K562 (cell line): ENCODE measurements around the gene ATF7IP. TPM values are rescaled to one million over a fixed set of nuclear protein-coding genes. Genes with fewer than 3 reads are reported as not detected.

Experiments used
- ETV1 ChIP-seq: fragments of 450-650 bp; conservative IDR thresholded peaks from 2 replicates; pipeline ENCODE4 v1.6.1; 2016; ENCODE audit warnings: missing genetic modification characterization, control low read depth, low read depth, missing compliant biosample characterization
- MEIS2 ChIP-seq: fragments of 450-650 bp; IDR thresholded peaks from 2 replicates; pipeline ENCODE4 v1.6.1; 2014; ENCODE audit warnings: mild to moderate bottlenecking; ENCODE audit not compliant: partially characterized antibody
- NFIC ChIP-seq: fragments of 450-650 bp; IDR thresholded peaks from 2 replicates; pipeline ENCODE4 v1.6.1; 2017; ENCODE audit warnings: mild to moderate bottlenecking, inconsistent platforms
- PTRF ChIP-seq: fragments of 450-650 bp; IDR thresholded peaks from 2 replicates; pipeline ENCODE4 v1.6.1; 2016; ENCODE audit warnings: mild to moderate bottlenecking, missing genetic modification characterization, missing compliant biosample characterization
- RAD21 ChIP-seq, 2 experiments: fragments of 250-450 bp in 1 of 2; fragments of 450-650 bp in 1 of 2; sonication (Bioruptor Pico) in 1 of 2; formaldehyde crosslinking in 1 of 2; IDR thresholded peaks in 1 of 2; conservative IDR thresholded peaks in 1 of 2; 2 replicates each; pipeline versions ENCODE4 v1.4.0 to v1.8.0; 2020 to 2022; ENCODE audit warnings: mild to moderate bottlenecking in 2 of 2, moderate library complexity in 1 of 2
- RCOR1 ChIP-seq, 2 experiments: IDR thresholded peaks; 2 replicates each; pipeline ENCODE4 v1.6.1; 2012; ENCODE audit warnings: low read depth in 2 of 2, low read length in 2 of 2, borderline replicate concordance in 1 of 2, improper control_type of control experiment in 1 of 2
- TAF1 ChIP-seq: IDR thresholded peaks from 2 replicates; pipeline ENCODE4 v1.6.1; 2011; ENCODE audit warnings: mild to moderate bottlenecking, low read length, moderate library complexity; ENCODE audit not compliant: insufficient read depth, control insufficient read depth, severe bottlenecking; ENCODE audit errors: extremely low read depth
- TGIF2 ChIP-seq: sonication (generic); formaldehyde crosslinking; IDR thresholded peaks from 2 replicates; pipeline ENCODE4 v1.8.1; 2022; ENCODE audit warnings: mild to moderate bottlenecking, missing genetic modification reagents, moderate library complexity
- ZNF644 ChIP-seq: fragments of 200-800 bp; sonication (Bioruptor generic); IDR thresholded peaks from 2 replicates; pipeline ENCODE4 v1.6.1; 2016; ENCODE audit warnings: low read depth, missing genetic modification characterization, missing compliant biosample characterization
- polyA plus RNA-seq, 8 experiments: library from polyadenylated mRNA; depleted of rRNA in 4 of 8; stranded (reverse) in 5 of 8; unstranded in 3 of 8; fragments of >200 nt; fragmentation: Nextera tagmentation in 2 of 8; fragmentation: Illumina TruSeq in 1 of 8; extraction: Ambion mirVana in 2 of 8; extraction: Trizol in 1 of 8; gene quantifications; 2 replicates each; pipeline versions ENCODE4 v1.2.1 to v1.2.3, GENCODE V29; 2011 to 2014; ENCODE audit warnings: inconsistent platforms in 1 of 8, missing spikeins in 1 of 8
- total RNA-seq, 7 experiments: library from RNA; depleted of rRNA in 6 of 7; stranded (reverse); fragments of >200 nt in 6 of 7; fragmentation: Illumina TruSeq in 2 of 7; extraction: Trizol in 2 of 7; gene quantifications; 2 replicates each; pipeline versions ENCODE4 v1.2.1 to v1.2.3, GENCODE V29; 2011 to 2021; ENCODE audit warnings: low replicate concordance in 1 of 7
- TF ChIP-seq, protein P1 (sequence below): fragments of 450-650 bp; IDR thresholded peaks from 2 replicates; pipeline ENCODE4 v1.6.1; 2018; ENCODE audit warnings: mild to moderate bottlenecking, low read depth; ENCODE audit not compliant: partially characterized antibody
- TF ChIP-seq, protein P2 (sequence below), 2 experiments: fragments of 450-650 bp in 1 of 2; sonication (generic) in 1 of 2; formaldehyde crosslinking in 1 of 2; IDR thresholded peaks; 2 replicates each; pipeline versions ENCODE4 v1.7.1 to v1.9.0; 2016 to 2022; ENCODE audit warnings: inconsistent platforms in 1 of 2, mild to moderate bottlenecking in 1 of 2, missing genetic modification reagents in 1 of 2
- TF ChIP-seq, protein P3 (sequence below): fragments of 250-450 bp; sonication (Bioruptor Pico); IDR thresholded peaks from 2 replicates; pipeline ENCODE4 v1.4.0; 2020; ENCODE audit warnings: mild to moderate bottlenecking, moderate library complexity

ATF7IP gene
- total and polyA plus RNA-seq, 9 of the 15 experiments (the other 6 are each of a cell fraction or from before 2014, with no cell fraction given): 2.8 to 27.1 (median 11.0) TPM

- no peak for TF ChIP-seq TGIF2
- peak; percentile 72 for TF ChIP-seq MEIS2
- no peak for TF ChIP-seq ZNF644 (tag)
- TF ChIP-seq, protein P1, sequence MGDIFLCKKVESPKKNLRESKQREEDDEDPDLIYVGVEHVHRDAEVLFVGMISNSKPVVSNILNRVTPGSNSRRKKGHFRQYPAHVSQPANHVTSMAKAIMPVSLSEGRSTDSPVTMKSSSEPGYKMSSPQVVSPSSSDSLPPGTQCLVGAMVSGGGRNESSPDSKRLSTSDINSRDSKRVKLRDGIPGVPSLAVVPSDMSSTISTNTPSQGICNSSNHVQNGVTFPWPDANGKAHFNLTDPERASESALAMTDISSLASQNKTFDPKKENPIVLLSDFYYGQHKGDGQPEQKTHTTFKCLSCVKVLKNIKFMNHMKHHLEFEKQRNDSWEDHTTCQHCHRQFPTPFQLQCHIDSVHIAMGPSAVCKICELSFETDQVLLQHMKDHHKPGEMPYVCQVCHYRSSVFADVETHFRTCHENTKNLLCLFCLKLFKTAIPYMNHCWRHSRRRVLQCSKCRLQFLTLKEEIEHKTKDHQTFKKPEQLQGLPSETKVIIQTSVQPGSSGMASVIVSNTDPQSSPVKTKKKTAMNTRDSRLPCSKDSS: no peak
- TF ChIP-seq, protein P2, sequence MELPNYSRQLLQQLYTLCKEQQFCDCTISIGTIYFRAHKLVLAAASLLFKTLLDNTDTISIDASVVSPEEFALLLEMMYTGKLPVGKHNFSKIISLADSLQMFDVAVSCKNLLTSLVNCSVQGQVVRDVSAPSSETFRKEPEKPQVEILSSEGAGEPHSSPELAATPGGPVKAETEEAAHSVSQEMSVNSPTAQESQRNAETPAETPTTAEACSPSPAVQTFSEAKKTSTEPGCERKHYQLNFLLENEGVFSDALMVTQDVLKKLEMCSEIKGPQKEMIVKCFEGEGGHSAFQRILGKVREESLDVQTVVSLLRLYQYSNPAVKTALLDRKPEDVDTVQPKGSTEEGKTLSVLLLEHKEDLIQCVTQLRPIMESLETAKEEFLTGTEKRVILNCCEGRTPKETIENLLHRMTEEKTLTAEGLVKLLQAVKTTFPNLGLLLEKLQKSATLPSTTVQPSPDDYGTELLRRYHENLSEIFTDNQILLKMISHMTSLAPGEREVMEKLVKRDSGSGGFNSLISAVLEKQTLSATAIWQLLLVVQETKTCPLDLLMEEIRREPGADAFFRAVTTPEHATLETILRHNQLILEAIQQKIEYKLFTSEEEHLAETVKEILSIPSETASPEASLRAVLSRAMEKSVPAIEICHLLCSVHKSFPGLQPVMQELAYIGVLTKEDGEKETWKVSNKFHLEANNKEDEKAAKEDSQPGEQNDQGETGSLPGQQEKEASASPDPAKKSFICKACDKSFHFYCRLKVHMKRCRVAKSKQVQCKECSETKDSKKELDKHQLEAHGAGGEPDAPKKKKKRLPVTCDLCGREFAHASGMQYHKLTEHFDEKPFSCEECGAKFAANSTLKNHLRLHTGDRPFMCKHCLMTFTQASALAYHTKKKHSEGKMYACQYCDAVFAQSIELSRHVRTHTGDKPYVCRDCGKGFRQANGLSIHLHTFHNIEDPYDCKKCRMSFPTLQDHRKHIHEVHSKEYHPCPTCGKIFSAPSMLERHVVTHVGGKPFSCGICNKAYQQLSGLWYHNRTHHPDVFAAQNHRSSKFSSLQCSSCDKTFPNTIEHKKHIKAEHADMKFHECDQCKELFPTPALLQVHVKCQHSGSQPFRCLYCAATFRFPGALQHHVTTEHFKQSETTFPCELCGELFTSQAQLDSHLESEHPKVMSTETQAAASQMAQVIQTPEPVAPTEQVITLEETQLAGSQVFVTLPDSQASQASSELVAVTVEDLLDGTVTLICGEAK (IDR thresholded peaks at IDR 0.05): no peak
- TF ChIP-seq, protein P2 (CRISPR knock-in tag; IDR thresholded peaks at IDR 0.05): no peak
- TF ChIP-seq RCOR1 (IDR thresholded peaks at IDR 0.05; ENCODE audit: borderline replicate concordance in 1 of 2, low read depth in 2 of 2, low read length in 2 of 2): no peak
- no peak for TF ChIP-seq NFIC
- no peak for TF ChIP-seq TAF1
- no peak for TF ChIP-seq PTRF (tag)
- no peak for TF ChIP-seq RAD21 (CRISPR knock-in tag; conservative IDR thresholded peaks at IDR 0.05 in 1 of 2, IDR thresholded peaks at IDR 0.05 in 1 of 2)
- TF ChIP-seq, protein P3, sequence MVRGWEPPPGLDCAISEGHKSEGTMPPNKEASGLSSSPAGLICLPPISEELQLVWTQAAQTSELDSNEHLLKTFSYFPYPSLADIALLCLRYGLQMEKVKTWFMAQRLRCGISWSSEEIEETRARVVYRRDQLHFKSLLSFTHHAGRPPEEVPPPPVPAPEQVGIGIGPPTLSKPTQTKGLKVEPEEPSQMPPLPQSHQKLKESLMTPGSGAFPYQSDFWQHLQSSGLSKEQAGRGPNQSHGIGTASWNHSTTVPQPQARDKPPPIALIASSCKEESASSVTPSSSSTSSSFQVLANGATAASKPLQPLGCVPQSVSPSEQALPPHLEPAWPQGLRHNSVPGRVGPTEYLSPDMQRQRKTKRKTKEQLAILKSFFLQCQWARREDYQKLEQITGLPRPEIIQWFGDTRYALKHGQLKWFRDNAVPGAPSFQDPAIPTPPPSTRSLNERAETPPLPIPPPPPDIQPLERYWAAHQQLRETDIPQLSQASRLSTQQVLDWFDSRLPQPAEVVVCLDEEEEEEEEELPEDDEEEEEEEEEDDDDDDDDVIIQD (CRISPR knock-in tag): no peak
- no peak for TF ChIP-seq ETV1 (tag)
Observed at GRCh38 chr12:14410841-14411569, 45.5 kb downstream of the ATF7IP start (continued).
